WI38 (cell line): ENCODE results near the gene NAPB.

Experiments
- H3K4me3 ChIP-seq: 2 replicates; pipeline ENCODE4 v1.5.1; 2011; ENCODE audit warnings: low read depth, mild to moderate bottlenecking, control low read depth, low read length
- CTCF ChIP-seq: IDR thresholded peaks from 2 replicates; pipeline ENCODE4 v1.5.1; 2012; ENCODE audit warnings: low read depth, mild to moderate bottlenecking, control low read depth, low read length

Gene NAPB

GRCh38 chr20:23413862-23414422, 7.3 kb downstream of the NAPB start:
- no peak overlapping the region for H3K4me3 ChIP-seq
- no peak for TF ChIP-seq CTCF

DNA sequence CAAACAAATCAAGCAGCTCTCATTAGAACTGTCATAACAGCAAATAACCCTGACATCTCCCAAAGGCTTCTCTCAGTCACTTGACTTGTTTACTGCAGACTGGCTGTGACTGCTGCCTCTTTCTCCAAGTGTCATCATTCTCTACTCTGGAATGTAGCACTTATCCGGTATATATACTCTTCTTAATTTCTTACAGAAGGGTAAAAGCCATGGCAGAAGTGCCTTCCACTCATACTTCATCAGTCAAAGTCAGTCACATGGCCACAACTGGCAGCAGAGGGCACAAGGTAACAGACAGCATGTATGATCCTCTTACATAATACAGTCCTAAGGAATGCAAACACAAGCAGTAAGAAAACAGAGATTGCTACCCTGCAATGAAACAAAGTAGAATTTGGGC, 9.3 kb downstream of the NAPB start:
- TF ChIP-seq CTCF, result no peak
- H3K4me3 ChIP-seq, result no peak overlapping the region

DNA sequence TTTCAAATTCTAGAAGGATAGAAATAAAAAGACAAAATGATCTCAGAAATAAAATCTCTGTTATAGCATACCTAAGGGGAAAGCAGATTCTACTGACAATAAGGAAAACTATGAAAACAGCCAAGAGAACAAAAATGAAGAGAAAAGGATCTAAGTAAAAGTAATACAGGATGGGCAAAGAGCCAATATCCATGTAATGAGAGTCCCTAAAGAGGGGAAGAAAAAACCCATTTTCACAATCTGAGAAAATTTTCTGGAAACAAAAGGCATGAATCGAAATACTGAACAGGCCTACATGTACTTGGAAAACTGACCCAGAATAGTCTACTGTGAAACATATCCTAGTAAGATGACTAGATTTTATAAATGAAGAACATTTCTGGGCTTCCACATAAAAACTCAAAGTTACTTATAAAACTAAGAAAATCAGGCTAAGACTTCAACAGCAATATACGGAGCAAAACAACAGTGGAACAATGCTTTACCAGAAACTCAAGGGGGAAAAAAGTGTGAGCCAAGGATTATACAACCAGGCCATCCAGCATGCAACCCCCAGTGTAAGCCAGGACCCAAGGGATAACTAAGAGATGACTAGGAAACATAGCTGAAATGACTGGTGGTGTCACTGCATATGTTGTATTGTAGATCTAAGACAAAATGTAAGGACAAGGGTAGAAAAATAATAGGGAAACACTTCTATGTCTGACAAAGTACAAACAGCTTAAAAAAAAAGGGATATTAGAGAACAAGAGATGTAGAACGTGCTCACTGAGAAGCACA, 10.2 kb downstream of the NAPB start:
- no peak for TF ChIP-seq CTCF
- no peak overlapping the region for H3K4me3 ChIP-seq

DNA sequence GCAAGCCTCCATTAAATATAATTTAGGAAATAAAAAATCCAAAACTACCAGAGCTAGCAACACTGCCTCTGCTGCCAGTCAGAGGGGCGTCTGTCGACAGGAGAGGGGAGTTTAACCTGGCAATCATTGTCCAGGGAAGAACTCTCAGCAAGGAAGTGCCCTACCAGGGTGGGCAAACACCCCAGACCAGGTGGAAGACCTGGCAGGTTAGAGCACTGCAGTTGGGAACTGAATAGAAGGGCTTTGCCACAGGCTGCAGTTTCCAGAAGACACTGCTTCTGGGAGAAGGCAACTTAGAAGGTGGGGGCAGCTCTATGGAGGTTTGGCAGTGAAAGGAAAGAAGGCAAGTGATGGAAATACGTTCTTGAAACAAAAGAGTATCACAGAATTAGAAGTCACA, 11.5 kb downstream of the NAPB start:
- H3K4me3 ChIP-seq, result no peak overlapping the region
- TF ChIP-seq CTCF, result no peak

DNA sequence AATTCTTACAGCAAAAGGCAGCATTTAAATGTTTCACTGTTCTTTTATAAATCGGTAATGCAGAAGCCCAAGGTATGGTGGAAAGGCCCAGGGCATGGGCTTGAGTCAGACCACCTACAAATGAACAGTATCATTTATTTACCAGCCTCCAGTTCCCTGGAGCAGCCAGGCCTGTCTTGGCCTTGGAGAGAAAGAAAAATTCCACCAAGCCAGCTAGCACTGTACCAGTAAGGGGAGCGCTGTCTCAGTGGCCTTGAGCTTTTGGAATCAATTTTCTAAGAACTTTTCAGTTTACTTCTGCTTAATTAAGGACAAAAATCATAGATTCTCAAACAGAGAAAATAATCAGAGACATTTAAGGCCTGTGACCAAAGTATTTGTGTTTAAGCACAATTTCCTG, 12.3 kb downstream of the NAPB start:
- H3K4me3 ChIP-seq, result no peak overlapping the region
- no peak for TF ChIP-seq CTCF

- H3K4me3 ChIP-seq, result no peak overlapping the region
- no peak for TF ChIP-seq CTCF
These were observed 13.4 kb downstream of the NAPB start for GRCh38 chr20:23407781-23408464.

DNA sequence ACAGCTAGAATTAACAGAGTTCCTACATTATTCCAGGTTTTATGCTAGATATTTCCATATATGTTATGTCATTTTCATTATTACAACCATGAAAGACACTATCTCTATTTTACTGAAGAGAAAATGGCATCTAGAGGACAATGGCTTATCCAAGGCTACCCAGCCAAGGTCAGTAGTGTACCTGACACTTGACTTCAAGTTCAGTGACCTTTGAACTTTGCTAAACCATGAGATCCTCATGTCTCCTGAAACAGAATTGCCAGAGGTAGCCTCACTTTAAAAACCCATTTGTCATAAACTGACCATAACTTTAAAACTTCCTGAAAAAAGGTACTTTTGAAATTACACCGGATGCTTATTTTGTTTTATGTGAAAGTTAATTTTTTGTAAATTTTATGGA, 14.4 kb downstream of the NAPB start:
- H3K4me3 ChIP-seq, result no peak overlapping the region
- no peak for TF ChIP-seq CTCF
